ENCODE data around the gene ZFR2. TPM values are rescaled to one million over a fixed set of nuclear protein-coding genes. Genes with fewer than 3 reads are reported as not detected.

ZFR2 gene
- total RNA-seq, 1 donor, result not detected

- TF ChIP-seq, protein P1, sequence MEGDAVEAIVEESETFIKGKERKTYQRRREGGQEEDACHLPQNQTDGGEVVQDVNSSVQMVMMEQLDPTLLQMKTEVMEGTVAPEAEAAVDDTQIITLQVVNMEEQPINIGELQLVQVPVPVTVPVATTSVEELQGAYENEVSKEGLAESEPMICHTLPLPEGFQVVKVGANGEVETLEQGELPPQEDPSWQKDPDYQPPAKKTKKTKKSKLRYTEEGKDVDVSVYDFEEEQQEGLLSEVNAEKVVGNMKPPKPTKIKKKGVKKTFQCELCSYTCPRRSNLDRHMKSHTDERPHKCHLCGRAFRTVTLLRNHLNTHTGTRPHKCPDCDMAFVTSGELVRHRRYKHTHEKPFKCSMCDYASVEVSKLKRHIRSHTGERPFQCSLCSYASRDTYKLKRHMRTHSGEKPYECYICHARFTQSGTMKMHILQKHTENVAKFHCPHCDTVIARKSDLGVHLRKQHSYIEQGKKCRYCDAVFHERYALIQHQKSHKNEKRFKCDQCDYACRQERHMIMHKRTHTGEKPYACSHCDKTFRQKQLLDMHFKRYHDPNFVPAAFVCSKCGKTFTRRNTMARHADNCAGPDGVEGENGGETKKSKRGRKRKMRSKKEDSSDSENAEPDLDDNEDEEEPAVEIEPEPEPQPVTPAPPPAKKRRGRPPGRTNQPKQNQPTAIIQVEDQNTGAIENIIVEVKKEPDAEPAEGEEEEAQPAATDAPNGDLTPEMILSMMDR (IDR thresholded peaks at IDR 0.05; ENCODE audit: insufficient read depth, low read length), result no peak
- H3K4me3 ChIP-seq (ENCODE audit: low read depth, low read length), result no peak overlapping the region
- DNase-seq (ENCODE audit: low read depth), result no peak
Observed at GRCh38 chr19:3793799-3794198, 75.0 kb downstream of the ZFR2 start.

- DNase-seq (ENCODE audit: low read depth), result no peak
- no peak overlapping the region for H3K4me3 ChIP-seq (ENCODE audit: low read depth, low read length)
- TF ChIP-seq, protein P1 (IDR thresholded peaks at IDR 0.05; ENCODE audit: insufficient read depth, low read length), result no peak
Observed at GRCh38 chr19:3792114-3792513, 76.7 kb downstream of the ZFR2 start.

DNA sequence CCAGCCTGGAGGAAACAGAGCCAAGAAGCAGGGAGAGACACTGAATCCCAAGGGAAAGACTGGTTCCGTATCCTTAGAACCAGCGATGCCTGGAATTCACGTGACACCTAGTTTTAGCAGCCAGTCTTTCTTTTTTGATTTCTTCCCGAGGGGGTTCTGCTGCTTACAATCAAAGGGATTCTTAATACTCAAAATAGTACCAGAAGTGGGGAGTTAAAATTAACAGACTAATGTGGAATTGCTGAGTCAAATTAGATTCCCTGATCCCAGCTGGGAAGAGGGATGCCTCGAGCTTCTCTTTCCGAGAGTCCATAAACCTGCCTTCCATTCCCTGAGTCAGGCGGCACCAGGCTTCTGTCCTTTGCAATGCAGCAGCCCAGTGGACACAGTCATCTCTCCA lies 77.9 kb downstream of the ZFR2 start:
- no peak for DNase-seq (ENCODE audit: low read depth)
- no peak overlapping the region for H3K4me3 ChIP-seq (ENCODE audit: low read depth, low read length)
- TF ChIP-seq, protein P1 (IDR thresholded peaks at IDR 0.05; ENCODE audit: insufficient read depth, low read length), result no peak

DNA sequence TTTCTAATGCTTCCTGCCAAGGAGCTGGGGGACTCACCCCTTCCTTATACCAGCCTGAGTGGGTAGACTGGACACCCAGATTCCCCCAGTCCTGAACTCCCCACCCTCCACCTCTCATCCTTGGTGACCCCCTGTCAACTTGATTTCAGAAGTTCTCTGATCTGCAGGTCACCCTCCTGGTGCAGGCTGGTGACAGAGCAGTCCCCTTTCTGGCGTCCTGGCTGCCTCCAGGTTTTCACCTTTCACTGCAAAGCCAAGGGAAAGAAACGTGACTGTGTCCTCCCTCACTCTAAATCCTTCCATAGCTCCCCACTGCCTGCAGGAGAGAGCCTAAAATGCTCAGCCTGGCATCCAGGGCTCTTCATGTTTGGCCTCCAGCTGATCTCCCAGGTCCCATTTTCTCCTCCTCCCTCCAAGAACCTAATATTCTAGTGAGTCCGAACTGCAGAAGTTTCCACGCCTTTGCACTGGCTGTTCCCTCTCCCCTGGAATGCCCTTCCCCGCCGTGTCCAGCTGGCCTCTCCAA lies 78.6 kb downstream of the ZFR2 start:
- TF ChIP-seq, protein P1 (IDR thresholded peaks at IDR 0.05; ENCODE audit: insufficient read depth, low read length), result no peak
- no peak for DNase-seq (ENCODE audit: low read depth)
- H3K4me3 ChIP-seq (ENCODE audit: low read depth, low read length), result no peak overlapping the region

- TF ChIP-seq, protein P1 (IDR thresholded peaks at IDR 0.05; ENCODE audit: insufficient read depth, low read length), result no peak
- H3K4me3 ChIP-seq (ENCODE audit: low read depth, low read length), result no peak overlapping the region
- DNase-seq (ENCODE audit: low read depth), result no peak
Observed at GRCh38 chr19:3788996-3789778, 79.7 kb downstream of the ZFR2 start.

- TF ChIP-seq, protein P1 (IDR thresholded peaks at IDR 0.05; ENCODE audit: insufficient read depth, low read length), result no peak
- H3K4me3 ChIP-seq (ENCODE audit: low read depth, low read length), result no peak within 1 kb of the TSS
- DNase-seq (ENCODE audit: low read depth), result no peak
Observed at GRCh38 chr19:3785938-3786824, 82.7 kb downstream of the ZFR2 start, which contains the start of gene MATK. TSS of gene MATK (minus strand) at chr19:3786381. CDS start at chr19:3785135, 1,246 bp downstream.

Data from fibroblast of the aortic adventitia (primary cell).